Heart right ventricle (tissue), 16 donors: Measurements from ENCODE around the gene SHB. TPM values are rescaled to one million over a fixed set of nuclear protein-coding genes. Genes with fewer than 3 reads are reported as not detected.

ENCODE experiments used
- ATAC-seq, 8 donors: fragments of 200-7000 bp; cut with Tn5 transposase; one replicate each; pipeline ENCODE4 v1.9.1; 2020; ENCODE audit warnings: mild to moderate bottlenecking in 8 of 8, moderate library complexity in 8 of 8, moderate number of reproducible peaks in 1 of 8
- DNase-seq, 2 donors: peaks; one replicate each; pipeline ENCODE4 v3.0.0-alpha.2; 2020
- H3K27ac ChIP-seq, 10 donors: fragments of 200-600 bp; sonication (generic) in 2 of 10; one replicate each; pipeline versions ENCODE4 v1.5.0 to v1.8.0; 2020 to 2022; ENCODE audit warnings: mild to moderate bottlenecking in 3 of 10
- H3K27me3 ChIP-seq, 7 donors: fragments of 200-600 bp; one replicate each; pipeline ENCODE4 v1.8.0; 2021 to 2022; ENCODE audit warnings: mild to moderate bottlenecking in 2 of 7
- H3K36me3 ChIP-seq, 9 donors: fragments of 200-600 bp; sonication (generic) in 1 of 9; one replicate each; pipeline versions ENCODE4 v1.5.0 to v1.8.0; 2020 to 2022; ENCODE audit warnings: mild to moderate bottlenecking in 2 of 9
- H3K4me1 ChIP-seq, 9 donors: fragments of 200-600 bp; sonication (generic) in 1 of 9; one replicate each; pipeline versions ENCODE4 v1.5.0 to v1.8.0; 2020 to 2022; ENCODE audit warnings: mild to moderate bottlenecking in 4 of 9
- H3K4me3 ChIP-seq, 10 donors: fragments of 200-600 bp; sonication (generic) in 2 of 10; one replicate each; pipeline versions ENCODE4 v1.5.0 to v1.8.0; 2020 to 2022; ENCODE audit warnings: mild to moderate bottlenecking in 7 of 10, moderate library complexity in 2 of 10
- H3K9me3 ChIP-seq, 11 donors: fragments of 200-600 bp in 10 of 11; sonication (generic) in 2 of 11; one replicate each; pipeline versions ENCODE4 v1.5.0 to v1.8.0; 2013 to 2022; ENCODE audit warnings: mild to moderate bottlenecking in 2 of 11, control low read depth in 1 of 11, moderate library complexity in 1 of 11
- WGBS, 2 donors: extraction: QIAGEN DNeasy Blood & Tissue Kit; methylation state at CpG; one replicate each; pipeline ENCODE4 v1.1.7; 2013; ENCODE audit warnings: inconsistent platforms in 1 of 2; 5-methylcytosine and 5-hydroxymethylcytosine counted together
- intact Hi-C, 10 donors: fragments of 100-400 bp; cut with DNase I; formaldehyde crosslinking; loops; one replicate each; pipeline versions ENCODE4 v1.11.1 to v1.14.2; 2022
- polyA plus RNA-seq, 2 donors: library from polyadenylated mRNA; stranded (reverse); fragments of 200-250 nt; gene quantifications; one replicate each; pipeline ENCODE4 v1.2.3, GENCODE V29; 2013
- total RNA-seq, 10 donors: library from RNA; stranded (reverse); fragmentation: NEBNext Ultra II Directional in 3 of 10; extraction: Animal tissue kit (Norgen Biotek cat#: 25700) in 3 of 10; gene quantifications; one replicate each; pipeline versions ENCODE4 v1.2.1 to v1.2.4, GENCODE V29; 2021 to 2023
- TF ChIP-seq, protein P1 (sequence below), 9 donors: fragments of 200-600 bp; sonication (generic) in 2 of 9; IDR thresholded peaks; one replicate each; pipeline versions ENCODE4 v1.5.0 to v1.8.0; 2021 to 2022; ENCODE audit warnings: antibody characterized with exemption in 9 of 9, mild to moderate bottlenecking in 5 of 9, moderate library complexity in 1 of 9
- donor health status: Arrhythmogenic right ventricular cardiomyopathy.
- donor health status: ischemic (EF 13 %, LVEDD 7.1; RV severe dilation, severe dysfunction).
- donor health status: healthy with polysubstance abuse.
- donor health status: DM: no; HTN: yes; CAD: no.
- donor health status: DM: no; HTN: no; CAD: no.
- donor health status: ischemic (EF 25% LVEDD 6.9; RV normal size, moderate dysfunction).
- donor health status: ischemic (EF 25% LVEDD 5.7; RV mildly dilated, moderate dysfunction).
- donor health status: healthy.
- donor health status: DM: yes; HTN: yes; CAD: no.
- donor health status: Ischemic cardiomyopathy.
- donor health status: ischemic (EF 35%, LVEDD 5.7; RV mildly dilated, moderate dysfunction).
- donor health status: nonischemic (EF 11% LVEDD 7.7; RV severe dilation, severe dysfunction).
- donor health status: DM: yes; HTN: yes; CAD: no.
- donor health status: PGD.
- donor health status: ischemic (EF 29% LVEDD 5.4; RV normal size, mild dysfunction).
- donor health status: nonischemic (EF 23%, LVEDD 6.1; RV moderate dilation, normal function).

Gene SHB
- total and polyA plus RNA-seq, 12 donors = 5.7 to 26.6 (median 18.0) TPM

DNA sequence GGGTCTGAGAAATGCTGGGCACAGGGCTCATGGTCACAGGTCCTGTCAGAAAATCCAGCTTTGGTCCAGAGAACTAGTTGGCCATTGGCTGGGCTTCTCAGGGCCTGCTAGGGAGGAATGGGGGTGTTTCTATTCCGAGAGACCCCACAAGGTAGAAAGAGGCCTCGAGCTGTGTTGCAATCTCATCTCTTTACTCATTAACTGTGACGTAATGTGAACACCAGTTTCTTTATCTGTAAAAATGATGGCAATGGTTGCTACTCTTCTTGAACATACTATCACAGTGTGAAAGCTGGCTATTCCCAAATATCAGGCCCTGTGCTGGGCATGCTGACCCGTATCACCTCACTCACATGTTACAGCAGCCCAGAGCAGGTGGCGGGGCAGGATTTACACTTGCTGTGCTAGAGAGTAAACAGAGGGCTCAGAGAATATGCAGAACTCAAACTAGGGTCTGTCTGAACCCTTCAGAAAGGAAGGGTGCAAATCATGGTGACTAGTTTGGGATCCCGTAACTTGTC lies 129.4 kb downstream of the SHB start:
- DNase-seq (no peak), ATAC-seq (no peak)
- H3K4me1 ChIP-seq = peaks cover 24 to 70% (median 60%) of the 10 kb centered on the region in 9 donors
- peaks cover 0 to 5% (median 0%) of the 10 kb centered on the region in 9 donors for H3K36me3 ChIP-seq
- H3K9me3 ChIP-seq = no peaks in the 10 kb centered on the region
- TF ChIP-seq, protein P1, sequence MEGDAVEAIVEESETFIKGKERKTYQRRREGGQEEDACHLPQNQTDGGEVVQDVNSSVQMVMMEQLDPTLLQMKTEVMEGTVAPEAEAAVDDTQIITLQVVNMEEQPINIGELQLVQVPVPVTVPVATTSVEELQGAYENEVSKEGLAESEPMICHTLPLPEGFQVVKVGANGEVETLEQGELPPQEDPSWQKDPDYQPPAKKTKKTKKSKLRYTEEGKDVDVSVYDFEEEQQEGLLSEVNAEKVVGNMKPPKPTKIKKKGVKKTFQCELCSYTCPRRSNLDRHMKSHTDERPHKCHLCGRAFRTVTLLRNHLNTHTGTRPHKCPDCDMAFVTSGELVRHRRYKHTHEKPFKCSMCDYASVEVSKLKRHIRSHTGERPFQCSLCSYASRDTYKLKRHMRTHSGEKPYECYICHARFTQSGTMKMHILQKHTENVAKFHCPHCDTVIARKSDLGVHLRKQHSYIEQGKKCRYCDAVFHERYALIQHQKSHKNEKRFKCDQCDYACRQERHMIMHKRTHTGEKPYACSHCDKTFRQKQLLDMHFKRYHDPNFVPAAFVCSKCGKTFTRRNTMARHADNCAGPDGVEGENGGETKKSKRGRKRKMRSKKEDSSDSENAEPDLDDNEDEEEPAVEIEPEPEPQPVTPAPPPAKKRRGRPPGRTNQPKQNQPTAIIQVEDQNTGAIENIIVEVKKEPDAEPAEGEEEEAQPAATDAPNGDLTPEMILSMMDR (IDR thresholded peaks at IDR 0.05) = no peak
- no peaks in the 10 kb centered on the region for H3K27me3 ChIP-seq
- peak overlapping the region in 3 of 10 donors; percentile 39 to 74 (median 51) for H3K27ac ChIP-seq
- 82 to 85% methylated on average over 6 of the region's 6 CpGs for WGBS, 2 donors
- H3K4me3 ChIP-seq = no peak overlapping the region
- intact Hi-C loops = loop anchor here in 2 of 10 donors (2.0 to 5.0 kb wide), 4 partner anchors 21 to 128 kb away; partner anchors contain the start of gene SHB (in 1 of the 2)

DNA sequence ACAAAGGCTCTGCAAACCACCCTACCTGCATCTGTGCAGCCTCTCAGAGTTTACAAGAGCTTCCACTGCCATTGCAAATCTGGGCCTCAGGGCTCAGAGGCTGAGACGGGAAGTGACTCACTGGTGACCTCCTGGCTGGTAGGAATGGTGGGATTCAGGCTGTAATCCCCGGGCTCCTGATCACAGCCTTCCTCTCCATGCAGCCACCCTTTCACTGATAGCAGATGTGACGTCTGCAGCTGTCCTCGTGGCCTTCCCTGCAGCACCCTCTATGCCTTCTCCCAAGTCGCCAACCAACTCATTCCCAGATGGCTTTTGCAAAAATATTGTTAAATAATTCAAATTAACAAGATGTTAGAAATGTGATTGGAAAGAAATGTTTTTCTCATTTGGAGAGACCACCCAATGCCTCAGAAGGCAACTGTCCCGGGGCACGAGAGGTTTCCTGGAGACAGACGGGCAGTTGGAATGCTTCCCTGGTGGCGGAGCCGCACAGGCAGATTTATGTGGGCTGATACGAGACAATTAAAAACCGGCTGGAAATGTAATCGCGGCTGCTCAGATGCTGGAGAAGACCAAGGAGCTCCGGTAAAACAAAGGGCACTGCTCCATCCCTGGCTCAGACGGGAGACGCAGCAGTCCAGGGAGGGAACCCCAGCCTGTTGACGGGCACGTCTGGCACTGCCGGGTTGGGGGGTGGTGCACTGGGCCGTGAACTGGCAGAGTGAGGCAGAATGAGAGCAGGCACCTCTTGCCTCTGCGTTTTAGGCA lies 130.7 kb downstream of the SHB start:
- Histone ChIP-seq H3K27ac (peak overlapping the region in 9 of 10 donors; percentile 50 to 74 (median 60)), H3K36me3 (peaks cover 0 to 5% (median 0%) of the 10 kb centered on the region in 9 donors), H3K27me3 (no peaks in the 10 kb centered on the region), H3K9me3 (no peaks in the 10 kb centered on the region), H3K4me1 (peaks cover 22 to 59% (median 47%) of the 10 kb centered on the region in 9 donors), H3K4me3 (peak overlapping the region in 2 of 10 donors; percentile 9 to 17)
- 22 to 24% methylated on average over 22 of the region's 22 CpGs for WGBS, 2 donors
- ATAC-seq = peak; percentile 48 to 75 (median 66)
- peak in 1 of 2 donors; percentile 45 for DNase-seq
- TF ChIP-seq, protein P1 (IDR thresholded peaks at IDR 0.05) = no peak
- intact Hi-C loops = loop anchor here in 2 of 10 donors (2.0 to 5.0 kb wide), 4 partner anchors 20 to 129 kb away; partner anchors contain the start of gene SHB (in 1 of the 2)

DNA sequence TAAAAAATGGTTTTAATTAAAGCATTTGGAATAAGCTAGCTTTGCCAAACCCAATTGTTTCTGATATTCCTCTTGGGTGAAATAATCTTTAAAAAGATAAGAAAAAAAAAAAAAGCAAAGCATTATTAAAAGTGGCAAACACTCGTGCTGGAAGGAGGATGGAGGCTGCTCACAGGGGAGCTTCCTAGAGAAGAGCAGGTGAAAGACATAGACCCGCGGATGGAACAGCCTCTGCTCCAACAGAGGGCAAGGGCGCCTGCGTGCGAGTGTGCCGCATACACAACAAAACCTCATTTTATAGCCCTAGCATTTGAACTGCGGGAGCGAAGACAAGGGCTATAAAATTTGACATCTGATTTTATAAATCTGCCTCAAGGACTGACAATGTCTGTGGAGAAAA lies 131.7 kb downstream of the SHB start:
- Histone ChIP-seq H3K9me3 (no peaks in the 10 kb centered on the region), H3K27ac (peak overlapping the region in 9 of 10 donors; percentile 50 to 74 (median 60)), H3K27me3 (no peaks in the 10 kb centered on the region), H3K36me3 (peaks cover 0 to 5% (median 0%) of the 10 kb centered on the region in 9 donors), H3K4me1 (peaks cover 22 to 52% (median 43%) of the 10 kb centered on the region in 9 donors), H3K4me3 (no peak overlapping the region)
- TF ChIP-seq, protein P1 (IDR thresholded peaks at IDR 0.05) = no peak
- intact Hi-C loops = loop anchor here in 1 of 10 donors (5.0 kb wide), 3 partner anchors 50 to 130 kb away; partner anchors contain the start of gene SHB
- 81 to 85% methylated on average over 9 of the region's 9 CpGs for WGBS, 2 donors
- DNase-seq (no peak), ATAC-seq (no peak)

DNA sequence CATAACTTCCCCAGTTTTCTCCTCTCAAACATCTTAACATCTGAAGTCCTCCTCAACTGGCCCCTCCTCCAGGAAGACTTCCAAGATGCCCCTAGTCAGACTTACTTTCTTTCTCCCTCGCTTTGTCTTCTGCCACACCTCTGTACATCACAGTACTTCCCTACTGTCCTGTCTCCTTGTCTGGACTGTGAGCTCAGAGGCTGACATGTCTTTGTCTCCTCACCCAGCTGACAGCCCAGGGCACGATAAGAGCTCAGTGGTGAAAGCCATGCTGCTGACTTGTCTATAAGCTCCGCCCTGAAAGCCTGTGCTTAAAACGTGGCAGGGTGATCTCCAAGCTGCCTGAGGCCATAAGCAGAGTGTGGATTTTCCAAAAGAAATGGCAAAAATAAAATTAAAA lies 132.1 kb downstream of the SHB start:
- ATAC-seq = peak; percentile 80 to 94 (median 86)
- intact Hi-C loops = loop anchor here in 1 of 10 donors (5.0 kb wide), 3 partner anchors 50 to 130 kb away; partner anchors contain the start of gene SHB
- no peak overlapping the region for H3K4me3 ChIP-seq

More for the DNA sequence above, 132.1 kb downstream of the SHB start:
- Histone ChIP-seq H3K36me3 (peaks cover 0 to 5% (median 0%) of the 10 kb centered on the region in 9 donors), H3K27me3 (no peaks in the 10 kb centered on the region), H3K9me3 (no peaks in the 10 kb centered on the region), H3K4me1 (peaks cover 22 to 48% (median 43%) of the 10 kb centered on the region in 9 donors), H3K27ac (peak overlapping the region in 8 of 10 donors; percentile 51 to 74 (median 62))
- TF ChIP-seq, protein P1 (IDR thresholded peaks at IDR 0.05) = no peak
- WGBS, 2 donors = 32 to 48% methylated on average over 4 of the region's 4 CpGs
- DNase-seq = peak; percentile 42 to 67
